SH-SY5Y (cell line): ENCODE measurements around the gene FNDC11.

Experiments
- GATA2 ChIP-seq: IDR thresholded peaks from 2 replicates; pipeline ENCODE4 v1.6.1; 2011; ENCODE audit warnings: mild to moderate bottlenecking, low read depth, low read length
- GATA3 ChIP-seq: IDR thresholded peaks from 2 replicates; pipeline ENCODE4 v1.6.1; 2011; ENCODE audit warnings: low read depth, mild to moderate bottlenecking, low read length, moderate library complexity

GRCh38 chr20:63519668-63520503, 34.1 kb upstream of the FNDC11 start:
- TF ChIP-seq GATA2 (no peak), GATA3 (no peak)
